Measurements from ENCODE around the gene PARP12.
"Not testable (repeated sequence)": the region's sequence is repeated elsewhere in the genome, so short reads cannot be mapped to it uniquely, and the experiment has no call there.

PARP12 gene, protein sequence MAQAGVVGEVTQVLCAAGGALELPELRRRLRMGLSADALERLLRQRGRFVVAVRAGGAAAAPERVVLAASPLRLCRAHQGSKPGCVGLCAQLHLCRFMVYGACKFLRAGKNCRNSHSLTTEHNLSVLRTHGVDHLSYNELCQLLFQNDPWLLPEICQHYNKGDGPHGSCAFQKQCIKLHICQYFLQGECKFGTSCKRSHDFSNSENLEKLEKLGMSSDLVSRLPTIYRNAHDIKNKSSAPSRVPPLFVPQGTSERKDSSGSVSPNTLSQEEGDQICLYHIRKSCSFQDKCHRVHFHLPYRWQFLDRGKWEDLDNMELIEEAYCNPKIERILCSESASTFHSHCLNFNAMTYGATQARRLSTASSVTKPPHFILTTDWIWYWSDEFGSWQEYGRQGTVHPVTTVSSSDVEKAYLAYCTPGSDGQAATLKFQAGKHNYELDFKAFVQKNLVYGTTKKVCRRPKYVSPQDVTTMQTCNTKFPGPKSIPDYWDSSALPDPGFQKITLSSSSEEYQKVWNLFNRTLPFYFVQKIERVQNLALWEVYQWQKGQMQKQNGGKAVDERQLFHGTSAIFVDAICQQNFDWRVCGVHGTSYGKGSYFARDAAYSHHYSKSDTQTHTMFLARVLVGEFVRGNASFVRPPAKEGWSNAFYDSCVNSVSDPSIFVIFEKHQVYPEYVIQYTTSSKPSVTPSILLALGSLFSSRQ

DNA sequence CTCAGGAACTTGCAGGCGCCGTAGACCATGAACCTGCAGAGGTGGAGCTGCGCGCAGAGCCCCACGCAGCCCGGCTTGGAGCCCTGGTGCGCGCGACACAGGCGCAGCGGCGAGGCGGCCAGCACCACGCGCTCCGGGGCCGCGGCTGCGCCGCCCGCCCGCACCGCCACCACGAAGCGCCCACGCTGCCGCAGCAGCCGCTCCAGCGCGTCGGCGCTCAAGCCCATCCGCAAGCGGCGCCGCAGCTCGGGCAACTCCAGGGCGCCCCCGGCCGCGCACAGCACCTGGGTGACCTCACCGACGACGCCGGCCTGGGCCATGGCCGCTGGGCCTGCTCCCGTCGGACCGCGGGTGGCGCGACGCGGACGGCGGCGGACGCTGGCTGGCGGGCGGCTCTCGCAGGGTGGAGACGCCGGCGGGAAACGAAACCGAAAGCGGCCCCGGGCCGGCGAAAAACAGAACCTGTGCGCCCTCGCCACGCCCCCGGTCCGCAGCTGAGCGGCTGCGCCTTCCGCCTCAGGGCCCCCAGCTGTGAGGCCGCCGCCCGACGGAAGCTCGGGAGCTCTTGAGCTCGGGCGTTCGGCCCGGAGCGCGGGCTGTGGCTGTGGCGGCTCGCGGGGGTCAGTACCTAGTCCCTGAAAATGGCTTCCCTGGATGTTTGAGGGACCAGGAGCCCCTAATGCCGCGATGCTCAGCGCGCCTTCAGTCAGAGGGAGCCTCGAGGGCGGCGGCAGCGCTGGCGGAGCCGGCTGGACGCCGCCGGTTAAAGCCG is at the start of gene PARP12:
Gene PARP12 (minus strand): TSS at position 424 of the 772 bp plus-strand sequence. CDS start 104 bp downstream, at position 320.
- DNase-seq (ENCODE audit: low spot score), result peak; percentile 91

DNA sequence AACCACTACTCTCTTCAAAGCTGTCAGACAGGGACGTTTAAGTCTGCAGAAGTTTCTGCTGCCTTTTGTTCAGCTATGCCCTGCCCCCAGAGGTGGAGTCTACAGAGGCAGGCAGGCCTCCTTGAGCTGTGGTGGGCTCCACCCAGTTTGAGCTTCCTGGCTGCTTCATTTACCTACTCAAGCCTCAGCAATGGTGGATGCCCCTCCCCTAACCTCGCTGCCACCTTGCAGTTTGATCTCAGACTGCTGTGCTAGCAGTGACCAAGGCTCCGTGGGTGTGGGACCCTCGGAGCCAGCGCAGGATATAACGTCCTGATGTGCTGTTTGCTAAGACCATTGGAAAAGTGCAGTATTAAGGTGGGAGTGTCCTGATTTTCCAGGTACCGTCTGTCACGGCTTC is 46.0 kb upstream of the PARP12 start:
- not testable (repeated sequence) for DNase-seq (ENCODE audit: low spot score)

DNA sequence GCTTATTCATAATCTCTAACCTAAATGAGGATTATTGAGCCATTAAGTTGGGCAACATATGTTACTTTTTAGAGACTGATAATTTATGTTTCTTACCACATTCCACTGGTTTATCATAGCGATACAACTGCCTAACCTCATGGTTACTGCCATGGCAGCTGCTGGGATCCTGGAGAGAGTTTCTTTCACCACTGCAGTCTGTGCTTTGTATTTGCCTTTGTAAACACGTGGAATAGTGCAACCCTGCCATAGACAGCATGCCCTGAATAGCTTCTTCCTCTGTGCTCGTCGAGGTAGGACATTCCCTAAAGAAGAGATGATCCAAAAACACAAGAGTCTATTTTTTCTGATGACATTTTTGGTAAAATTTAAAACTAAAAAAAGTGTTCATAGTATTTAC is 33.7 kb upstream of the PARP12 start:
- no peak for DNase-seq (ENCODE audit: low spot score)

DNA sequence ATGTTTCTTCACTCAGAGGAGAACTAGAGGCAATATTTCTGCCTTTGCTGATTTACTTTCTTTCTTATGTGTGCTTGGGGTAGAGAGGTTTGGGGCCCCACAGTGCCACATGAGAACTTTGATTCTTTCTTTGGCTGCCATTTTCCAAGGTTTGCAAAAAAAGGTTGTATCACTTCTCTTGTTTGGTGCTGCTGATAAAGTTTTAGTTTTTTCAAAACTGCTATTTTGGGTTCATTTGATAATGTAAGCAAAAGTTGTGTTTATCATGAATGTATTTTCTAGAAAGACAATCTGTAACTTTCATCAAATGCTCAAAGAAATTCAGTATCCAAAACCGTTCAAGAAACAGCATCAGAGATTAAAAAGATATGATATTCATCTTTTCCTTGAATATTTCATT is 30.6 kb upstream of the PARP12 start:
- DNase-seq (ENCODE audit: low spot score), result no peak

DNA sequence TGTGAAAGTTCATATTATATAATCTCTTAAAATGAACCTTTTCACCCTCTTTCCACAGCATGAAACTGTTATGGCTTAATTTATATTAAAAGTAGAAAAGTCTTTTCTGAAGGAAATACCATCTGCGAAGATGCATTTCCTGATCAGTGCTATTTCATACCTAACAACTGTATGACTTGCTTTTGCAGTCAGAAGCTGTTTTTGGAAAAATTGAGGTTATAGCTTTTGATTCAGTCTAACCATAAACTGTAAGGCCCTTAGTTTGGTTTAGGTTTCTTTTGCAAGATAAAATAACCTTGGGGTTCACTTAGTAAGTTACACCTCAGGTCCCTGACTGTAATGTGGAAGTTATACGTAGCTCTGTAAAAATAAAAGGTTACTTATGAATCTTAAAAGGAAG is 22.7 kb upstream of the PARP12 start:
- DNase-seq (ENCODE audit: low spot score), result no peak

DNA sequence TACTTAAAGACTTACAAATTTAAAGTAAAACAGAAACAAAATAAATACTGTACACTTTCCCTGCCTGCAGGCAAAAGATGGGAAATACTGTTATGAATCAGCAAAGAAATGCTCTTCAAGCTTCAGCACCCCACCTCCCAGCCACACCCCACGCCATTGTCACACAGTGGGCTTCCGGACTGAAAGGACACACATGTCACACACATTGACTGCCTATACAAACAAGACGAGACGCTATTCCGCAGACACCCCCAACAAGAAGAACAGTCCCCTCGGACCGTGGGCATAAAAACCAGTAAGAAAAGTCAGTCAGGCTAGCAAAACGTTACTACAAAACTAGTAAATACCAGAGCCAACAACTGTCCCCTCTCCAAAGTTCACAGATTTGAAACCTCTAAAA is 22.2 kb upstream of the PARP12 start:
- DNase-seq (ENCODE audit: low spot score), result no peak

DNA sequence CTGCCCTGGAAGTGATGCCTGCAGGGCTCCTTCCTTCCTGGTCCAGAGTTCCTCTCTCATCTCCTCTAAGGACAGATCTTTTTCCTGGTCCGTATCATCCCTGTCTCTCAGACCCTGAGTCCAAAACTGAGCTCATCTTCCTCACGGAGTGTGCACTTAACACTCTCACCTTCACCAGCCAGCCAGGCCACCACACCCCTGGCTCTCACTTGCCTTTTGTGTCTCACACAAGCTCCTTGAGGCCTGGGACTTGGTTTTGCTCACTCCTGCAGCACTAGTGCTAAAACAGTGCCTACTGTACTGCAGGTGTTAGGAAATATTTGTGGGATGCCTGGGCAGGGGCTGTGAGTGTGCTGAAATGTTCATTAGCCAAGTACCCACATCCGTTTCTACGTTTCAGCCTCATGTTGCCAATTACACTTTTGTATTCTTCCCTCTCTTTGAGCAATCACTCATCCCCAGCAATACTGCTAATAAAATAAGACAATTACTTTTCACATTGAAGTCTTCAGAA is 21.4 kb upstream of the PARP12 start:
- DNase-seq (ENCODE audit: low spot score), result no peak

DNA sequence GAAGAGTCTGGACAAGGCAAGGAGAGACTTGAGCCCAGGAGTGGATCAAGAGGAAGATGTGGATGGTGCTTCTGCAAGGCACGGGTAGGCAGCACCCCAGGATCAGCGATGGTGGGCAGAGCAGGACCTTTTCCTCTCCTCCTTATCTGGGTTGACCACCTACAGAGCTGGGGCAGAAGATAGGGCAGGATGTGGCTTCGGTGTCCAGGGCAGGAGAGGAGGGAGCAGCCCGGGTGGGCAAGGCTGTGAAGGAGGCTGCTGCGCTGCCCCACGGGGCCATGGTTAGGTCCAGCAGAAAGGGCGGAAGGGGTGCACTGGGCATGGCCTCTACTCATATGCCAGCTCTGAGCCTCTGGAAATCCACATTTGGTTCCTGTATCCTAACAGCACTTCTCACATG is 20.0 kb upstream of the PARP12 start:
- no peak for DNase-seq (ENCODE audit: low spot score)

DNA sequence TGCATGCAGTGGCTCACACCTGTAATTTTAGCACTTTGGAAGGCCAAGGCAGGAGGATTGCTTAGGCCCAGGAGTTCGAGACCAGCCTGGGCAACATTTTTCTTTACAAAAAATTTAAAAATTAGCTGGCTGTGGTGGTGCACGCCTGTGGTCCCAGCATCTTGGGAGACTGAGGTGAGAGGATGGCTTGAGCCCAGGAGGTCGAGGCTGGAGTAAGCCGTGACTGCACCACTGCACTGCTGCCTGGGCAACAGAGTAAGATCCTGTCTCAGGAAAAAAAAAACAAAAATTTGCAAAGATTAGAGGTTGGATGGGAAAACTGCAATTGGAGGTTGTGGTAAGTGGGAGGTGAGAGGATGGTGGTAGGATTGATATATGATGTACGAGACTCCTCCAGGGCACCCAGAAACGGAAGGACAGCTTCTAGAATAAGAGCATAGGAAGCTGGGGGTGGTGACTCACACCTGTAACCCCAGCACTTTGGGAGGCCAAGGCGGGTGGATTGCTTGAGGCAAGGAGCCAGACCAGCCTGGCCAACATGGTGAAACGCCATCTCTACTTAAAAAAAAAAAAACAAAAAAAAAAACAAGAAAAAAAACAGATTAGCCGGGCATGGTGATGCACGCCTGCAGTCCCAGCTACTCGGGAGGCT is 19.1 kb upstream of the PARP12 start:
- no peak for DNase-seq (ENCODE audit: low spot score)

DNA sequence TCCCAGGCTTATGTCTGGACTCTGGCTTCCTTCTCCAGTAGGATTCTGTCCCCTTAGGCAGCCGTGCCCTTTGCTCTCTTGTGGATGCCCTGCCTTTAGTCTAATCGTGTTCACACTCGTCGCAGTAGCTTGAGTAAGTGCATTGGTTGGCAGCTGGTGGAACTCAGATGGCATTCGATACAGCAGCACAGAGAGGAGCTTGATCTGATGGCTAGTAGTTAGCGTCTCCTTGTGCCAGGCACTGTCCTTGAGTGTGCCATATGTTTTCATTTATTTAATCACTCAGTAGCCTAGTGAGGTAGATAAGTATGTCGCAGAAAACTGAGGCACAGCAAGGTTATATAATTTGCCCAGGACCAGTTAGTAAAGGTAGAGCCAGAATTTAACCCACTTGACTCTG is 18.2 kb upstream of the PARP12 start:
- no peak for DNase-seq (ENCODE audit: low spot score)

DNA sequence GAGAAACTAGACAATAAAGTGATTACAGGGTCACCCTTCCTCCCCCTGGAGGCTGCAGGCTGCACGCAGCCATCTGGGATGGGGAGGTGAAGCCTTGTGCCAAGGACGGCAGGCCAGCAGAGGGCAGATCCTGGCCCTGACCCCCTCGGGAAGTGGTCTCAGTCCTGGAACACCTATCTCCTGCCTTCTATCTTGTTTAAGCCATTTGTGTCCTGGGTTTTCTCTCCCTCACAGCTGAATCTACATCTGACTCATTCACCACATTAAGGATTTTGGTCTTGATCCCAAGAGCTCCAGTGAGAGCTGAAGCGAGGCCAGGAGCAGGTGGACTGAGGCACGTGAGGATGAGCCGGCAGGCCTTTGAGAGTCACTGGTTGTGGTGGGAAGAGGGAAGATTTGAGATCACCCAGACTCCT is 16.4 kb upstream of the PARP12 start:
- no peak for DNase-seq (ENCODE audit: low spot score)

DNA sequence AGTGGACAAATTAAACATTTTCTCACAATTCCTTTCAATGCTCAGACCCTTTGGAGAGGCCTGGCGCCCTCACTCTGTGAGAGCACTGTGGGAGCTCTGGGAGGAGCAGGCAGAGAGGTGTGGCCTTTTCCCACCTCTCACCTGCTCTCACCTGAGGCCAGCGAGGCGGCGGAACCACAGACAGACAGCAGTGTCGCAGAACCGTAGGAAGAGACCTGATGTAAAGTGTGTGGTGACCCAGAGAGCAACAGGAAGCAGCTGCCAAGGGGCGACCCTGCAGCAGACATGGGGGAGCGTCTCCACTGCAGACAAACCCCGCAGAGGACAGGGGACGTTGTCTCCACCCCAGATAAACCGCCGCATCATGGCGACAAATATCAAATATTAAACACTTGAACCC is 15.6 kb upstream of the PARP12 start:
- no peak for DNase-seq (ENCODE audit: low spot score)

DNA sequence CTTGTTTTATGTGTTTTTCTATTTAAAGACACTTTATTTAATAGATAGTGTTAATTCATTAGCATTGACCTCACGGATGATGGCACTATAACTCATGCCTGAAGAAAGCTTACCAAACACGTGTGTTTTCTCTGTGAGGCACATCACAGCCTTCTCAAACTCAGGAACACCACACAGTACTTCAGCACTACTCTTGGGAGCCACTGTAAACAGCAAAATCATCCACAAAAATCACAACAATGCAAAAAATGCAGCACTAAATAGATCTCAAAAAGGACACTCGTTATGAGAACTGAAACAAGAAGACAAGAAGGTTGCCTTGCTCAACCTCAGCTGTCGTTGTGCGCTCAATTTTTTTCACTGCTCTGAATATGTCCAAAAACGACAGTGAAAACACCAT is 12.0 kb upstream of the PARP12 start:
- DNase-seq (ENCODE audit: low spot score), result no peak

DNA sequence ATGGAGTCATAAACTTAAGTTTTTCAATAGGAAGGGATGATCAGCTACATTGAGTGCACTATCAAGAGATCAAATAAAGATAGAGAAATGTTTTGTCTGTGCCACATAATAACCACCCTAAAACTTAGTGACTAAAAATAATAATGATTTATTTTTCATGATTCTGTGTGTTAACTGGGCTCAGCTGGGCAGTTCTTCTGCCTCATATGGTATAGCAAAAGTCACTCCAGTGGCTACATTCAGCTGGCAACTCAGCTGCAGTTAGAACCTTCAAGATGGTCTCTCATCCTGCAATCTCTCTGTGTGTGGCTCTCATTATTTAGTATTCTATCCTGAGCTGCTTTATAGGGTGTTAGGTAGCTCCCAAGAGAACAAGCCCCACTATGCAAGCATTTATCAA is 7.8 kb upstream of the PARP12 start:
- DNase-seq (ENCODE audit: low spot score), result no peak

DNA sequence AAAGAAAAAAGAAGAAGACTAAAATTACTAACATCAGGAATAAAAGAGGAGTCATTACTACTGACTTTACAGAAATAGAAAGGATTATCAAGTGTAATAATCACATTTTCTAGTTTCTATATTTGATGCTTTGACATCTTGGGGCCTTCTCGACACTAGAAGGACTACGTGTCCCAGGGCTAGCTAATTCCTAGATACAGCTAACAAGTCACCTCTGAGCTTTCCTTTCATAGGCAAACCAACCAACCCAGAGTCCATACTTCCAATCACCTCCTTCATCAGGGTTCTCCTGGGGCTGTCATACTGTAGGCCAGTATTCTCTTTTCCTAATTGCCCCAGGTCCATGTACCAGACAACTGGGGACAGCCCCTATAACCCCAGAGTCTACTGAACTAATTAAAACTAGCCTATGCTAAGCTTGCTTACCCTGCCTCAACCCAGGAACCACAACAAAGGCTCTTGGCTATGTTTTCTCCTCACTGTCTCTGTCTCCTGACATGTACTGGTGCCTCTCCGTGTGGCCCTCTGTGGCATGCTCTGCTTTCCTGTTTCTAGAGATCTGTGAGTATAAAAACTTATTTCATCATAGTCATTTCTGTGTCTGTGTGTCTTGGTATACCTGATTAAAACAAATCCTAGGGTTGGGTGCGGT is 6.7 kb upstream of the PARP12 start:
- DNase-seq (ENCODE audit: low spot score), result no peak

DNA sequence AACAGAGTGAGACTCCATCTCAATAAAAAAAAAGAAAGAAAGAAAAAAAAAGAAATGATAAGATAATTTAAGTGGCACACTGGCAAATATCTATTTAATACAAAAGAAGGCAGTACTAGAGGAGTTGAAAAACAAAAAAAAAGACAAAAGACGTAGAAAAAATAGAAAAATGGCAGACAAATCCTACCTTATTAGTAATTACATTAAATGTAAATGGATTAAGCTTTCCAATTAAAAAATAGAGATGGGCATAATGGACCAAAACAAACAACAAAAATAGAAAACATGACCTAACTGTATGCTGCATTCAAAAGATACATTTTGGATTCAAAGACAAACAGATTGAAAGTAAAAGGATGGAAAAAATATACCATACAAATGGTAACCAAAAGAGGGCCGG is 5.3 kb upstream of the PARP12 start:
- no peak for DNase-seq (ENCODE audit: low spot score)

DNA sequence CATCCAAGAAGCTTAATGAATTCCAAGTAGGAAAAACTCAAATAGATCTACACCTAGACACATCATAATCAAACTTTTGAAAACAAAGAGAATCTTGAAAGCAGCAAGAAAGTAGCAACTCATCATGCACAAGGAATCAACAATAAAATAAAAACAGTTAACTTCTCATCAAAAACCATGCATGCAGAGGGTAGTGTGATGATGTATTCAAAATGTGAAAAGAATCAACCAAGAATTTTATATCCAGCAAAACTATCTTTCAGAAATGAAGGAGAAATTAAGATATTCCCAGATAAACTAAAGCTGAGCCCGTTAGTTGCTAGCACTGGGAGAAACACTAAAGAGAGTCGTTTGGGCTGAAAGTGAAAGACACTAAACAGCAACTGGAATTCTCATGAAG is 4.3 kb upstream of the PARP12 start:
- DNase-seq (ENCODE audit: low spot score), result no peak

DNA sequence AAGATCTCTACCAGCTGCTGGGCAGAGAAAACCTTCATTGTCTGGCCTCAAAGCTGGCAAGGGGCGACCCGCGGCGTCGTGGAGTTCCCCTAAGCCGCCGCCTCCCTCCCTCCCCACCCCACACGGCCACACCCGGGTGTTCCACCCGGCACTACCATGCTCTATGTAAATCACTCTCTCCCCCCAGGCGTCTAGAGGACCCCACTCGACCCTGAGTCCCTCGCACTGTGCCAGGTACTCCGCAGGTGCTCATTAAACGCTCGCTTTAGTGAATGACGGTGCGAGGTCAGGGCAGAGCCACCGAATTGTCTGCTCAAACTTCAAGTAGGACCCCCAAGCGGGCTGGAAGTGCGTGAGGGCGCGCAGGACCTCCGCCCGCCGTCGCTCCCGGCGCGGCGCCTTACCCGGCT is 628 bp downstream of the PARP12 start:
- no peak for DNase-seq (ENCODE audit: low spot score)

DNA sequence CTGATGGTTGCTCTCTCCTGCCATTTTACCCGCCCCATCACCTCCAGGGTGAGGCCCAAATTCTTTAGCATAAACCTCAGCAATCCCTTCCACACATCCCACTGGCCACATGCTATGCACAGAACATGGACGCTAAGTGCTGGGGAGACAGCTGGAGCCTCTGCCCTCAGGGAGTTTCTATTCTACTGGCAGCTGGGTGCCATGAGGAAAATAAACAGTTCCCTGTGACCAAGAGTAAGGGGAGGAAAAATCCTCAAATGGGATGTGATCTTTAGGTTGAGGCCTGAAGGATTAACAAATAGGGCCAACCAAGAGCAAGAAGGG is 1.2 kb downstream of the PARP12 start:
- no peak for DNase-seq (ENCODE audit: low spot score)

DNA sequence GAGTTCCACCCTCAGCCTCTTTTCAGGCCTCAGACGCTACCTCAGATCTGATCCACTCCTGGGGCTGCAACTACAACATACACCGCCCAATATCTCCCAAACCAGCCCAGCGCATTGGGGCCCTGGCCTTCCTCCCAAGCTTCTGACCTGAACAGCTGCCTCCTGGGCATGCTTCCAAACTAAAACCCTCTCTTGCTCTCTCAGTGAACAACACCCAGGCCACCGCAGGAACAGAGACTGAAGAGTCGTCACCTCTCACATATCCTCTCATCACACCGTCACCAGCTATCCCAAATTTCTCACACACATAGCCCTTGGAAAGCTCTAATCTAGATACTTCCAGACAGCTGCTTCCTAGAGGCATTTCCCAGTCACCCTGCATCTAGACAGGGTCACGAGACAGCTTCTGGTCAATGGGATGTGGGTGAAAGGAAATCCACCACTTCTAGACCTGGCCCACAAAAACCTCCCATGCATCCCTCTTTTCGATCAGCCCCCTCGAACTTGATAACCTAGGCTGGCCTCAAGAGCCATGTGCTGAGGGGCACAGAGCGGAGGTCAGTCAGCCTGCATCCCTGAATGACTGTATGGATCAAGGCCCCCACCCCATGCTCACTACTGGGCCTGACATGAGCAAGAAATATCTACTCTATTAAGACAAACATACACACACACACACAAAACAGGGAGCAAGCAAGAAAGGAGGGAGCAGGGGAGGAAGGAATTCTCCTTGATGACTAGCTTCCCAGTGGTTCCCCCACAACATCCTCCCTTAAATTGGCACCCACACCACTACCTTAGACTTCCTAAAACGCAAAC is 1.8 kb downstream of the PARP12 start:
- no peak for DNase-seq (ENCODE audit: low spot score)

DNA sequence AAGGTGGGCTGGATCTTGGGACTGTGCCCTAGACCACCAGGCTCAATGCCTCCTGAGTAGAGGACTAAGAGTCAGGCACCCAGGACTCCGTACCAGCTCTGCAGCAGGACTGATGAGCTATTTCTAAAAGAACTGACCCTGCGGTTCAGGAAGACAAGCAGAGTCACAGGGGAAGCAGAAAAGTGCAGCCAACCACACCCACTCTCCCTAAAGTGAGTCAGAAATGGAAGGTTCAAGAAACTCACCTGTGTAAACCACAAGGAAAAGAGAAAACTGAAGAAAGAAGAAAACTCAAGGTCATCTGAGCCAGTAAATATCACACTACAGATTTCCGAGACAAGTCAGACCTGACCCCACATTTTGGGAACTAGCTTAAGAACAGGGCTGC is 2.5 kb downstream of the PARP12 start:
- no peak for DNase-seq (ENCODE audit: low spot score)
